Transverse colon (tissue), 4 donors: ENCODE data around the gene PRKCD. TPM values are rescaled to one million over a fixed set of nuclear protein-coding genes. Genes with fewer than 3 reads are reported as not detected.

Experiments used
- DNase-seq: peaks from one replicate; pipeline ENCODE4 v3.0.0-alpha.2; 2019
- H3K27ac ChIP-seq, 4 donors: fragments of 200-600 bp; sonication (generic); 2 replicates each; pipeline ENCODE4 v1.5.1; 2016 to 2018; ENCODE audit warnings: inconsistent platforms in 4 of 4
- H3K27me3 ChIP-seq: fragments of 200-600 bp; sonication (generic); 2 replicates; pipeline ENCODE4 v1.5.1; 2017; ENCODE audit warnings: inconsistent platforms
- H3K36me3 ChIP-seq, 4 donors: fragments of 200-600 bp; sonication (generic); 2 replicates each; pipeline ENCODE4 v1.5.1; 2017 to 2019; ENCODE audit warnings: inconsistent platforms in 4 of 4
- H3K4me1 ChIP-seq, 4 donors: fragments of 200-600 bp; sonication (generic); 2 replicates each; pipeline ENCODE4 v1.5.1; 2017 to 2020; ENCODE audit warnings: inconsistent platforms in 4 of 4
- H3K4me3 ChIP-seq, 4 donors: fragments of 200-600 bp; sonication (generic); 1 replicate in 1 of 4; 2 replicates in 3 of 4; pipeline versions ENCODE4 v1.5.1 to v1.6.1; 2017 to 2019; ENCODE audit warnings: inconsistent platforms in 4 of 4
- H3K9me3 ChIP-seq, 2 donors: fragments of 200-600 bp; sonication (generic); 2 replicates each; pipeline ENCODE4 v1.5.1; 2017 to 2019; ENCODE audit warnings: inconsistent platforms in 2 of 2
- EP300 ChIP-seq: sonication (generic); formaldehyde crosslinking; IDR thresholded peaks from one replicate; pipeline ENCODE4 v1.6.1; 2017; ENCODE audit warnings: antibody characterized with exemption, low read depth
- POLR2A ChIP-seq: fragments of 450-650 bp; IDR thresholded peaks from one replicate; pipeline ENCODE4 v1.6.1; 2016; ENCODE audit warnings: antibody characterized with exemption, mild to moderate bottlenecking, moderate library complexity
- POLR2AphosphoS5 ChIP-seq, 3 donors: sonication (generic); formaldehyde crosslinking; IDR thresholded peaks; one replicate each; pipeline ENCODE4 v1.6.1; 2016; ENCODE audit warnings: antibody characterized with exemption in 3 of 3
- WGBS, 2 donors: methylation state at CpG; one replicate each; pipeline ENCODE4 v1.1.5; 2018; ENCODE audit warnings: low coverage in 1 of 2; 5-methylcytosine and 5-hydroxymethylcytosine counted together
- in situ Hi-C, 4 donors: fragments of 200-750 bp; cut with MboI; loops; one replicate each; pipeline versions ENCODE4 v1.15.0 to v1.15.1; 2017; ENCODE audit warnings: low sequenced_read_pairs in 3 of 4, low pct_ligation_motif_present in 1 of 4, low pct_unique_long_range_greater_than_20kb in 1 of 4
- intact Hi-C: fragments of 100-400 bp; cut with DNase I; formaldehyde crosslinking; loops from one replicate; pipeline ENCODE4 v1.15.1; 2023; ENCODE audit warnings: low total_unique reads
- total RNA-seq, 4 donors: library from RNA; depleted of rRNA; stranded (reverse); fragments of >200 nt; gene quantifications; one replicate each; pipeline ENCODE4 v1.1.0, GENCODE V29; 2016
- TF ChIP-seq, protein P1 (sequence below), 5 experiments: fragments of 200-600 bp in 3 of 5; fragments of 450-650 bp in 2 of 5; sonication (generic) in 3 of 5; IDR thresholded peaks; 1 replicate in 2 of 5; 2 replicates in 3 of 5; pipeline ENCODE4 v1.5.1; 2016 to 2017; ENCODE audit warnings: antibody characterized with exemption in 5 of 5, inconsistent platforms in 3 of 5, mild to moderate bottlenecking in 2 of 5, moderate library complexity in 1 of 5

The PRKCD gene
- total RNA-seq, 4 donors from 2014 or later, result 43.8 to 78.9 (median 55.9) TPM

- intact Hi-C loops, result no loop called here
- no peaks in the 10 kb centered on the region for H3K4me1 ChIP-seq
- 89 to 95% methylated on average over 4 of the region's 4 CpGs for WGBS, 2 donors
- H3K27me3 ChIP-seq, result no peaks in the 10 kb centered on the region
- H3K36me3 ChIP-seq, result peaks cover 0 to 64% (median 32%) of the 10 kb centered on the region in 4 donors
- TF ChIP-seq EP300 (no peak), POLR2AphosphoS5 (IDR thresholded peaks at IDR 0.05) (no peak), POLR2A (no peak)
- TF ChIP-seq, protein P1, sequence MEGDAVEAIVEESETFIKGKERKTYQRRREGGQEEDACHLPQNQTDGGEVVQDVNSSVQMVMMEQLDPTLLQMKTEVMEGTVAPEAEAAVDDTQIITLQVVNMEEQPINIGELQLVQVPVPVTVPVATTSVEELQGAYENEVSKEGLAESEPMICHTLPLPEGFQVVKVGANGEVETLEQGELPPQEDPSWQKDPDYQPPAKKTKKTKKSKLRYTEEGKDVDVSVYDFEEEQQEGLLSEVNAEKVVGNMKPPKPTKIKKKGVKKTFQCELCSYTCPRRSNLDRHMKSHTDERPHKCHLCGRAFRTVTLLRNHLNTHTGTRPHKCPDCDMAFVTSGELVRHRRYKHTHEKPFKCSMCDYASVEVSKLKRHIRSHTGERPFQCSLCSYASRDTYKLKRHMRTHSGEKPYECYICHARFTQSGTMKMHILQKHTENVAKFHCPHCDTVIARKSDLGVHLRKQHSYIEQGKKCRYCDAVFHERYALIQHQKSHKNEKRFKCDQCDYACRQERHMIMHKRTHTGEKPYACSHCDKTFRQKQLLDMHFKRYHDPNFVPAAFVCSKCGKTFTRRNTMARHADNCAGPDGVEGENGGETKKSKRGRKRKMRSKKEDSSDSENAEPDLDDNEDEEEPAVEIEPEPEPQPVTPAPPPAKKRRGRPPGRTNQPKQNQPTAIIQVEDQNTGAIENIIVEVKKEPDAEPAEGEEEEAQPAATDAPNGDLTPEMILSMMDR (IDR thresholded peaks at IDR 0.05), result no peak
- H3K4me3 ChIP-seq, result no peak overlapping the region
- H3K27ac ChIP-seq, result no peak overlapping the region
- DNase-seq, result no peak
- H3K9me3 ChIP-seq, result no peaks in the 10 kb centered on the region
- in situ Hi-C loops, result loop anchor here in 1 of 4 donors (25.0 kb wide), 1 partner anchor 590 kb away; no protein-coding TSS in a partner anchor
These were observed 38.6 kb upstream of the PRKCD start for GRCh38 chr3:53122255-53122932.

GRCh38 chr3:53122933-53123305 lies 38.1 kb upstream of the PRKCD start:
- in situ Hi-C loops, result loop anchor here in 1 of 4 donors (25.0 kb wide), 1 partner anchor 589 kb away; no protein-coding TSS in a partner anchor
- TF ChIP-seq, protein P1 (IDR thresholded peaks at IDR 0.05), result no peak
- TF ChIP-seq EP300, result no peak
- no peak for TF ChIP-seq POLR2AphosphoS5 (IDR thresholded peaks at IDR 0.05)
- TF ChIP-seq POLR2A, result no peak
- no peak for DNase-seq
- H3K36me3 ChIP-seq, result peaks cover 0 to 61% (median 30%) of the 10 kb centered on the region in 4 donors
- H3K4me3 ChIP-seq, result no peak overlapping the region
- 89% methylated on average over 1 of the region's 1 CpG; no CpG with 5 or more reads in 1 of the 2 donors for WGBS, 2 donors
- H3K27ac ChIP-seq, result no peak overlapping the region
- no peaks in the 10 kb centered on the region for H3K27me3 ChIP-seq
- no peaks in the 10 kb centered on the region for H3K4me1 ChIP-seq
- H3K9me3 ChIP-seq, result no peaks in the 10 kb centered on the region
- intact Hi-C loops, result no loop called here

GRCh38 chr3:53123510-53123909 lies 37.5 kb upstream of the PRKCD start:
- Histone ChIP-seq H3K27me3 (no peaks in the 10 kb centered on the region), H3K27ac (no peak overlapping the region), H3K4me3 (no peak overlapping the region), H3K4me1 (peaks cover 0 to 1% (median 0%) of the 10 kb centered on the region in 4 donors), H3K9me3 (no peaks in the 10 kb centered on the region), H3K36me3 (peaks cover 0 to 61% (median 28%) of the 10 kb centered on the region in 4 donors)
- no peak for DNase-seq
- TF ChIP-seq, protein P1 (IDR thresholded peaks at IDR 0.05), result no peak
- TF ChIP-seq EP300 (no peak), POLR2AphosphoS5 (IDR thresholded peaks at IDR 0.05) (no peak), POLR2A (no peak)
- WGBS, 2 donors, result 90 to 100% methylated on average over 1 to 8 of the region's 8 CpGs
- intact Hi-C loops (no loop called here), in situ Hi-C loops (loop anchor here in 1 of 4 donors (25.0 kb wide), 1 partner anchor 589 kb away; no protein-coding TSS in a partner anchor)

- DNase-seq, result no peak
- peaks cover 0 to 61% (median 26%) of the 10 kb centered on the region in 4 donors for H3K36me3 ChIP-seq
- WGBS, 2 donors, result 93 to 100% methylated on average over 2 to 6 of the region's 6 CpGs
- intact Hi-C loops, result no loop called here
- H3K9me3 ChIP-seq, result no peaks in the 10 kb centered on the region
- TF ChIP-seq POLR2A (no peak), POLR2AphosphoS5 (IDR thresholded peaks at IDR 0.05) (no peak), EP300 (no peak)
- TF ChIP-seq, protein P1 (IDR thresholded peaks at IDR 0.05), result no peak
- H3K27me3 ChIP-seq, result no peaks in the 10 kb centered on the region
- H3K4me3 ChIP-seq, result no peak overlapping the region
- peaks cover 2 to 6% (median 3%) of the 10 kb centered on the region in 4 donors for H3K4me1 ChIP-seq
- in situ Hi-C loops, result loop anchor here in 1 of 4 donors (25.0 kb wide), 1 partner anchor 588 kb away; no protein-coding TSS in a partner anchor
- no peak overlapping the region for H3K27ac ChIP-seq
These were observed 37.1 kb upstream of the PRKCD start for GRCh38 chr3:53123953-53124352.
